GM18519 (cell line): ENCODE results near the gene SPRED3.
"Not testable (repeated sequence)": the region's sequence is repeated elsewhere in the genome, so short reads cannot be mapped to it uniquely, and the experiment has no call there.

Experiments used
- ATAC-seq: cut with Tn5 transposase; IDR thresholded peaks from one replicate; pipeline ENCODE4 v1.9.1; 2021; ENCODE audit warnings: mild to moderate bottlenecking, moderate library complexity; ENCODE audit not compliant: unreplicated experiment, low FRiP score

SPRED3 gene, protein sequence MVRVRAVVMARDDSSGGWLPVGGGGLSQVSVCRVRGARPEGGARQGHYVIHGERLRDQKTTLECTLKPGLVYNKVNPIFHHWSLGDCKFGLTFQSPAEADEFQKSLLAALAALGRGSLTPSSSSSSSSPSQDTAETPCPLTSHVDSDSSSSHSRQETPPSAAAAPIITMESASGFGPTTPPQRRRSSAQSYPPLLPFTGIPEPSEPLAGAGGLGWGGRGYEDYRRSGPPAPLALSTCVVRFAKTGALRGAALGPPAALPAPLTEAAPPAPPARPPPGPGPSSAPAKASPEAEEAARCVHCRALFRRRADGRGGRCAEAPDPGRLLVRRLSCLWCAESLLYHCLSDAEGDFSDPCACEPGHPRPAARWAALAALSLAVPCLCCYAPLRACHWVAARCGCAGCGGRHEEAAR

DNA sequence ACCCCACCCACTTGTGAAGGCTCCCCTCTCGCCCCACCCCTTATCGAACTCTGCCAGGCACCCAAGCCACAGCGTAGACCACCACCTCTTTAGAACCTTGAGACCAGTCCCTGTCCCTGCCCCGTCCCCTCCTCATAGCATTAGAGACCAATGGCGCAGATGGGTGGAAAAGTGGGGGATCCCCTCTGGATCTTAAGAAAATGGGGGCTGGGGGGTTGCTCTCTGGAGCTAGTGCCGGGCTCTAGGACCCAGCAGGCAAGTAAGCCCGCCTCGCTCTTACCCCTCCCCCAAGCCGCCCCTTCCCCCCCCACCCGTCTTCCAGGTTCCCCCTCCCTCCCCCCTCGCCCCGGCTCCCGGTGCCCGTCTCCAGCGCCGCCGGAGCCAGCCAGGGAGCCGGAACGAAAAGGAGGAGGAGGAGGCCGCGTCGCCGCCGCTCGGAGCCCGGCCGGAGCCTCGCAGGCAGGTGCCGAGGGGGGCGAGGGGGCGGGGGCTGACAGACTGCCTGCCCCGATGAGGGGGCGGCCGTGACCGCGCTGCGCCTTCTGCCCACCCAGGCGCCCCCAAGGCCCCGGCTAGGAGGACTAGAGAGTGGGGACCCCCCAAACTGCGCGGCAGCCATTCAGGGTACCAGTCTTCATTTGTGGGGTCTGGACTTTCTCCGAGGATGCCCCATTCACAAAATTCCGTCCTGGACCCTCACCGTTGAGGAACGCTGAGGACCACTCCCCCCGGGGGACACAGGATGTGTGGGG lies at the start of gene SPRED3:
Gene SPRED3, plus strand, starts transcription at position 349 of the 752 bp plus-strand sequence. CDS start 1,606 bp downstream, outside the sequence.
- ATAC-seq: no peak

DNA sequence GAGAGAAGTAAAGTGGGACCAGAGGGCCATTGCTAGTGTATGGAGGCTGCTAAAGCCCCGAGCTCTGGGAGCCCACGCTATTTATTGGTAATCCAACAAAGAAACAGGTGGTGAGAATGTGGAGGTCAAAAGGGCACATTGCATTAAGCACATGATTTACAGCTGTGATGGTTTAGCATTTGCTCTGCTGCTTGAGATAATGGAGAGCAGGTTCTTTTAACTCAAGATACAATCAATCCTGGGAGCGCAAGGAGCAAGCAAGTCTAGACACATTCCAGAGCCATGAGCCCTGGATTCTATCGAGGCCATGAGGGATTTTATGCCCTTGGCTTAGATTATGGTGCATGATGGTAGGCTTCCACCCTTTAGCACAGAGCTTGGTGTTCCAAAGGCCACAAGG lies 49.5 kb upstream of the SPRED3 start:
- not testable (repeated sequence) for ATAC-seq

DNA sequence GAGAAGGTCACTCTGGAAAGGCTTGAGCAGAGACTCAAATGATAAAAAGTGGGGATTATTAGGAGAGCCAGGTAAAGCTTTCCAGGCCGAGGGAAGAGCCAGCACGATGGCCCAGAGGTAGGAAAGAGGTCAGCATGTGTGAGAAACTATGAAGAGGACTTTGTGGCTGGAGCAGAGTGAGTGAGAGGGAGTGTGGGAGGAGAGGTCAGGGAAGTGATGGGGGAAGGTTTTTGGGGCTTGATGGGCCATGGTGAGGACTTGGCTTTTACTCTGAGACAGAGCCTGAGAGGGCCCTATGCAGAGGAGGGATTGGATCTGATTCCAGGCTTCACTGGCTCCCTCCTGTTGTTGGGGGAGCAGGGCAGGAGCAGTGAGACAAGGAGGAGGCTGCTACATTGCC lies 47.6 kb upstream of the SPRED3 start:
- no peak for ATAC-seq

DNA sequence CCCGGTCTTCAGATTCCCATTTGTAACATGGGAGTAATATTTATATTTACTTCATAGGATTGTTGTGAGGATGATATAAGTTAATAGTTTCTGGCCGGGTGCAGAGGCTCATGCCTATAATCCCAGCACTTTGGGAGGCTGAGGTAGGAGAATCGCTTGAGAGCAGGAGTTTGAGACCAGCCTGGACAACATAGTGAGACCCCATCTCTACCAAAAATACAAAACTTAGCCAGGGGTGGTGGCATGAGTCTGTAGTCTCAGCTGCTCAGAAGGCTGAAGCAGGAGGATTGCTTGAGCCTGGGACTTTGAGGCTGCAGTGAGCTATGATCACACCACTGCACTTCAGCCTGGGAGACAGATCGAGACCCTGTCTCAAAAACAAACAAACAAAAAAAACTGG lies 41.7 kb upstream of the SPRED3 start:
- ATAC-seq: no peak

DNA sequence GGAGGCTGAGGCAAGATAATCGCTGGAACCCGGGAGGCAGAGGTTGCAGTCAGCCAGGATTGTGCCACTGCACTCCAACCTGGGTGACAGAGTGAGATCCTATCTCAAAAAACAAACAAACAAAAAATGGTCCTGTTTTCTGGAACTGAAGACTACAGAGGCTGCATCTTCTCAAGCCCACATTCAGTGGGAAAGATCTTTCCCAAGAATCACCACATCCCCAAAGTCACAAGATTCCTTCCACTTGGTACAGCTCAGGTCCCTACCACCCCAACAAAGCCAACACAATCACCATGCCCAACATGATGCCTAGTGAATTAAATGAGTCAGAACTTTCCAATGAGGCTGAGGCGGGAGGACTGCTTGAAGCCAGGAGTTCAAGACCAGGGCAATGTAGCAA lies 37.6 kb upstream of the SPRED3 start:
- no peak for ATAC-seq

DNA sequence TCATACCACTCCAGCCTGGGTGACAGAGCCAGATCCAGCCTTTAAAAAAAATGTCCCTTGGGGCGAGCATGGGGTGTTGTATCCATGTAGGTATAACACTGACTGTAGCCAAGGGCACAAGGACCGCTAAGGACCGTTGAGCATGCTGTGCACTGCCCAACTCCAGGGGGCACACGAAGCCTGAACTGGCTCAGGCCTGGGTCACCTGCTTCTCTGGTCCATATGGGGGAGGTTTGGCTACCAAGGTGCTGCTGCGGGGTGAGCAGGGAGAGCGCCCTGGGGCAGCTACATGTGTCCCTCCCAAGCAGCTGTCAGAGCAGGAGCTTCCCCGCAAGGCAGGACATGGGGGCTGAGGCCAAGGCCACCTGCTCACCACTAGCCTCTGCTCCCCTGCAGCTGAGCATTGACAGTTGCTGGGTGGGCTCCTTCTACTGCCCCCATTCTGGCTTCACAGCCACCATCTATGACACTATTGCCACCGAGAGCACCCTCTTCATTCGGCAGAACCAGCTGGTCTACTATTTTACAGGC lies 36.6 kb upstream of the SPRED3 start:
- no peak for ATAC-seq

DNA sequence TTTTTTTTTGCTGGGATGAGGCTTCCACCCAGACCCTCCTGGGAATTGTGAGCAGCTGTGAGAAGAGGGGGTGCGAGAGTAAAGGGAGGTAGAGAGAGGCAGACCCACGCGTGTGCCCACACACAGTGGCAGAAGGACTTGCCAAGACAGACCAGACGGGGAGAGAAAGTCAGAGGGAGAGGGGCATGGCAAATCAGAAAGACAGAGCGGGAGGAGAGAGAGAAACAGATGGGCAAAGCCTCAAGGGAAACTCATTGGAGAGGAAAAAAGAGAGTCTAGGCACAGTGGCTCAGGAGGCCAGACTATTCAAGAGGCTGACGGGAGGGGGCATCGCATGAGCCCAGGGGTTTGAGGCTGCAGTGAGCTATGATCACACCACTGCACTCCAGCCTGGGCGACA lies 35.9 kb upstream of the SPRED3 start:
- ATAC-seq: no peak

DNA sequence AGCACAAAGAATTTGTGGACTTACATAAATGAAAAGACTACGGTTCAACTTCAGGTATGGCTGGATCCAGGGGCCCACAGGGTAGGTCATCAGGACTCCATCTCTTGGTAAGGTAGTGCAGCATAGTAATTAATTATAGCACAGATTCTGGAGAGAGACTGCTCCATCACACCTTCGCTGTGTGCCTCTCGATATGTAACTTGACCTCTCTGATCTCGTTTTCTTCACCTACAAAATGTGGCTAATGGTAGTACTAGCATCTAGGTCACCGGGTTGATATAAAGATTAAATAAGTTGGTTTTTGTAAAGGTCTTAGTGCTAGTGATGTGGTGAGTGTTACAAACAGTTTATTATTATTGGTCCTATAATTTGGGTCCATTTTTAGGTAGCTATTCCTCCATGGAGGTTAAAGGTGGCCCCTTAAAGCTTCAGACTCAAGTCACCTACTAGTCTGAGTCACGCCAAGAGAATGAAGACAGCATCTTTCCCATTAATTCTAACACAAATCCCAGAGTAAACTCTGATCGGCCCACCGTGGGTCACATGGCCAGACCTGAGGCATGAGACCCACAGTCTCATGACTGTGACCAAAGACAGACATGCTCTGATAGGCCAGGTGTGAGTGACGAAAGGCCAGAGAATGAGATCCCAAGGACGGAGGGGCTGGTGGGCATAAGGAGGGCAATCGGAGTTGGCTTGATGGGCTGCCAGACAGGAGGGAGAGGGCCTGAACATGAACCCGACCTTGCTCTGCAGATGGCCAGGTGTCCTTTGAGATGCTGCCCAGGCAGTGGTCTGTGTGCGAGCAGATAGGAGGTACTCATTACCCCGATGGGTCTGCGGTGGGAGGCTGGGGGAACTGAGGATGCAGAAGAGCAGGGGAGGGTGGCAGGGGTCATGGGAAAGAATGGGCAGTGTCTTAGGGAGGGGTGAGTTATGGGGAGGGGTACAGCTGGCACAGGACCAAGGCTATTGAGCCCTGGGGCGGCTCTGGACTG lies 32.5 kb upstream of the SPRED3 start:
- no peak for ATAC-seq

DNA sequence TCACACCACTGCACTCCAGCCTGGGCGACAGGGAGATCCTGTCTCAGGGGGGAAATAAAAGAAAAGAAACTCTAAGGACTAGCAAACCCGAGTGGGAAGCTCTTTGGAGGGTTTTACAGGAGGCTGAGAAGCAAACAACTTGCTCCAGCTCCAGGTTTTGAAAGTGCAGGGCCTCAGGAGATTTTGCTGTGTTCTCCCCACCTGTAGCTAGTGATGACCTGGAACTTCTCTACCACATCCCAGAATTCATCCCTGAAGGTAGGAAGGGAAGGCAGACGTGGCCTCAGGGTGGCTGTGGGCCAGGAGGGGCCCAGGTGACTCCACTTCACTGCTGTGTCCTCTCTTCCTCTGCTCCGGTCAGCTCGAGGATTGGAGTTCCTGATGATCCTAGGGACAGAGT lies 30.4 kb upstream of the SPRED3 start:
- no peak for ATAC-seq

DNA sequence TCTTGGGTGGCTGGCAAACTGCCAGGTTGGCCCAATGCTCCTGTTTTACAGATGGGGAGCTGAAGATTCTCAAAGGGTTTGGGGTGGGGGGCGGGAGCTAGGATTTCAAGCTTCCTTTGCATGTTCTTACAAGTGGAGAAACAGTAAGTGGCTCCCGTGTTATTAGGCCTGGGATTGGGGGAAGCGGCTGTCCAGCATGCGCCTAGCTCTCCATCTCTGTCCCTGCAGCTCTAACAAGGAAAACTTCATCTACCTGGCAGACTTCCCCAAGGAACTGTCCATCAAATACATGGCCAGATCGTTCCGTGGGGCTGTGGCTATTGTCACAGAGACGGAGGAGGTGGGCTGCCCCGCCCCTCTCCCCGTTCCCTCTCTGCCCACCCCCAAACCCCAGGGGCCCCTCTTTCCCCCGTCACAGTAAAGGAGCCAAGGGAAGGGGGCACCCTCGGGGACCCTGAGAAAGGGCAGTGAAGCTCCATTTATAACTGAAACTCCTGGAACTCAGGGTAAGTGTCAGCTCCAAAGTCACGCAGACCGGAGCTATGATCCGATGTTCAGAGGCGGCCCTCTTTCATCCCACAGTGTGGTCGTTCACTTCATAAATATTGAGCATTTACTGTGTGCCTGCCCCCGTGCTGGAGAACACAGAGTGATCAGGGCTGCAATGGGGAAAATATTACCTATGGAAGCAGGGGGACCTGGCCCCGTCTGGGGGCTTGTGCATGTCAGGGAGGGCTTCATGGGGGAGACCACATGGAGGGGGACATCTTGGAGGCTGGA lies 29.1 kb upstream of the SPRED3 start:
- ATAC-seq: no peak

DNA sequence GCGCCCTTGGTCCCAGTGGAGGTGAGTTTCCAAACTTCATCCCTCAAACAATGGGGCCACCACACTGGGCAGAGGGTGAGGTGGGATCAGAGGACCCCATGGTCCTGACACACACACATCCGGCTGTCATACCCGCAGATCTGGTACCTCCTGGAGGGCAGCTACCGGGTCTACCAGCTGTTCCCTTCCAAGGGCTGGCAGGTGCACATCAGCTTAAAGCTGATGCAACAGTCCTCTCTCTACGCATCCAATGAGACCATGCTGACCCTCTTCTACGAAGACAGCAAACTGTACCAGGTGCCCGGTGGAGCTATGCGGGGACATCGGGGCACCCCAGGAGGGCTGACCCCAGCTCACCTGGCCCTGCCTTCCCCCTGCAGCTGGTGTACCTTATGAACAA lies 28.1 kb upstream of the SPRED3 start:
- no peak for ATAC-seq

DNA sequence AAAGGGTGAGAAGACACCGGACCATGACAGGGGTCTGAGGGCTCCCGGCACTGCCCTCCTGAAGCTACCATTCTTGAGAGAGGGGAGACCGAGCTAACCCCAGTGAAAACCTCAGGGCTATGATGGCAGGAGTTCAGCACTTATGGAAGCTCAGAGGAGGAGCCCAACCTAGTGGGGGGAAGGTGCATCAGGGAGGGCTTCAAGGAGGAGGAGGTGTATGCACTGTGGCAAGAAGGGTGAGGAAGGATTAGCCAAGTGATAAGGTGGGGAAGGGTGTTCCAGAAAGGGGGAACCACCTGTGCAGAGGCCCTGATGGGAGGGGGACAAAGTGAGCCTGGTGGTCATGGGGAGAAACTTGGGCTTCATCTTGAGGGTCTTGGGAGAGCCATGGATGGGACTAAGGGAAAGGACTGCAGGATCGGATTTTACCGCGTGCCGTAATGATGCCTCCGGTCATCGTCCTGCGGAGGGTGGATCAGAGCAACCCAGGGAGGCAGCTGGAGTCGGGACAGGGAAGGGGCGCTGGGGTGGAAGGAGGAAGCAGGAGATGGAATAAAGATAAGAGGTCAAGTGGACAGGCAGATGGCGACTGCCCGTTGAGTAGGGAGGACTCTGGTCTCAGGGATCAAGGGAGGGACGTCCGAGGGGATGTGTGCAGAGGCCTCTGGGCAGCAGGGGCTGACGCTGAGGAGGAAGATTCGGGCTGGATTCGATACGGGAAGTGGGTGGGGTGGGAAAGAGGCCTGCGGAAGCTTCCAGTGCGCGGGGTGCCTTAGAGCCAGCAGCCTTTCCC lies 27.5 kb upstream of the SPRED3 start:
- ATAC-seq: no peak

DNA sequence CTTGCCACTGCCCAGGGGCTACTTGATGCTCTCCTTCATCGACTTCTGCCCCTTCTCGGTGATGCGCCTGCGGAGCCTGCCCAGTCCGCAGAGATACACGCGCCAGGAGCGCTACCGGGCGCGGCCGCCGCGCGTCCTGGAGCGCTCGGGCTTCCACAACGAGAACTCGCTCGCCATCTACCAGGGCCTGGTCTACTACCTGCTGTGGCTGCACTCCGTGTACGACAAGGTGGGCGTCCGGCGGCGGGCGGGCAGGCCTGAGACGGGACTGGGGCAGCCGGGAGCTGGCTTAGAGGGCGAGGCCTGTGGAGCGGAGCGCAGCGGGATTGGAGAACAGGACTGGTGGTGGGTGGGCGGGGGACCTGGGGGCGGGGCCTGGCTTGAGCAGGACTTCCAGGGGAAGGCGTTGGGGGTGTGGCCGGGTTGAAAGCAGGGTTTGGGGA lies 26.8 kb upstream of the SPRED3 start:
- no peak for ATAC-seq

DNA sequence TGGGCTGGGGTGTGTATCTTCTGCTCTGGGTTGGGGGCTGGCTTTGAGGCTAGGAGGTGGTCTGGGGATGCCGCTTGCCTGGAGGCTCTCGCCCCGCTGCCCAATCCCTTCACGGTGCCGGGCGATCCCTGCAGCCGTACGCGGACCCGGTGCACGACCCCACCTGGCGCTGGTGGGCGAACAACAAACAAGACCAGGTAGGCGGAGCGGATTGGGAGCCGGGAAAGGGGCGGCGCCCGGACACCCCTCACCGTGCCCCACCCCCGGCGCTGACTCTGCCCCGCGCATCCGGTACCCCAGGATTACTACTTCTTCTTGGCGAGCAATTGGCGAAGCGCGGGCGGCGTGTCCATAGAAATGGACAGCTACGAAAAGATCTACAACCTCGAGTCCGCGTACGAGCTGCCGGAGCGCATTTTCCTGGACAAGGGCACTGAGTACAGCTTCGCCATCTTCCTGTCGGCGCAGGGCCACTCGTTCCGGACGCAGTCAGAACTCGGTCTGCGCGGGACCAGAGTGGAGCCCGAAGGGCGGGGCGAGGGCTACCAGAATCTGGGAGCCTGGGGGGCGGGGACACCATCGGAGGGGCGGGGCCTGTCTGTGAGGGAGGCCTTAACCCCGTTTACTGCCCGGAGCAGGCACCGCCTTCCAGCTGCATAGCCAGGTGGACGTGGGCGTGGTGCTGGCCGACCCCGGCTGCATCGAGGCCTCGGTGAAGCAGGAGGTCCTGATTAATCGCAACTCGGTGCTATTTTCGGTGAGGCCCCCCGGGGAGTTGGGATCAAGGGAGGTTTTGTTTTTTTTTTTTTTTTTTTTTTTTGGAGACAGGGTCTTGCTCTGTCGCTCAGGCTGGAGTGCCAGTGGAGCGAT lies 26.2 kb upstream of the SPRED3 start:
- no peak for ATAC-seq

DNA sequence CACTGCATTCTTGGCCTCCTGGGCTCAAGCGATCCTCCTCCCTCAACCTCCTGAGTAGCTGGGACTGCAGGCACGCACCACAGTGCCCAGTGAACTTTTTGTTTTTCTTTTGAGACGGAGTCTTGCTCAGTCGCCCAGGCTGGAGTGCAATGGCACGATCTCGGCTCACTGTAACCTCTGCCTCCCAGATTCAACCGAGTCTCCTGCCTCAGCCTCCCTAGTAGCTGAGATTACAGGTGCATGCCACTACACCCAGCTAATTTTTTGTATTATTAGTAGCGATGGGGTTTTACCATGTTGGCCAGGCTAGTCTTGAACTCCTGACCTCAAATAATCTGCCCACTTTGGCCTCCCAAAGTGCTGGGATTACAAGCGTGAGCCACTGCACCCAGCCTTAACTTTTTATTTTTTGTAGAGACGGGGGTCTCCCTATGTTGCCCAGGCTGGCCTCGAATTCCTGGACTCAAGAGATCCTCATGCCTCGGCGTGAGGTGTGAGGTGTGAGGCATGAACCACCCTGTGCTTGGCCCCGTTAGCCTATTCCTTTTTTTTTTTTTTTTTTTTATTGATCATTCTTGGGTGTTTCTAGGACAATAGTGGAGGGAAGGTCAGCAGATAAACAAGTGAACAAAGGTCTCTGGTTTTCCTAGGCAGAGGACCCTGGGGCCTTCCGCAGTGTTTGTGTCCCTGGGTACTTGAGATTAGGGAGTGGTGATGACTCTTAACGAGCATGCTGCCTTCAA lies 25.4 kb upstream of the SPRED3 start:
- ATAC-seq: not testable (repeated sequence)

DNA sequence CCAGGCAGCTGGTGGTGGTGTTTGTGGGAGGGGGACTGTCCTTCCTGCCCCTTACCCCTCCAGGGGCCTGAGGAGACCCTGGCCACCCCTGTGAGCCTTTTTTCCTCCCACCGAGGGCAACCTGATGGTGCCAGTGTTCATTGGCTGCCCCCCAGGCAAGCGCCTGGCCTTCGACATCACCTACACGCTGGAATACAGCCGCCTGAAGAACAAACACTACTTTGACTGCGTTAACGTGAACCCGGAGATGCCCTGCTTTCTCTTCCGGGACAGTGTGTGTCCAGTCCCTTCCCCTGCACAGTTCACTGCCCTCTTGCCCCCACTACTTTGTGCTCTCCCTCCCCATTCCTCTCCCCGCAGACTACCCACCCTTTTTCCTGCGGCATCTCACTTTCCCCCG lies 21.5 kb upstream of the SPRED3 start:
- ATAC-seq: no peak

DNA sequence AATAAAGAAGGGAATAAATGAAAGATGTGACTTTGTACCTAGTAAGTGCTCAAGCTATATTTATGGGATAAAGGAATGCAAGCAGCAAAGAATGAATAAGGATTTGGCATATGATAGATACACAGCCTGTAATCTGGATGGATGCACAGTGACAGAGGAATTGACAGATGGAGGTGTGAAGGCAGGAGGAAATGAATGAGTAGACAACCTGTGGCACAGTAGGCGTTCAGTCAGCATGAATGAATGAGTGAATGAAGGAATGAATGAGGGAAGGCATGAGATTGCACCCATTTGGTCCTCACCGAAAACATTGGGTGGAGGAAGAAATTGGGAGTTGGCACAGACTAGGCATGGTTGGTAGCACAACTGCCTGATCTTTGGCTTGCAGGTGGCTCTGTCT lies 18.9 kb upstream of the SPRED3 start:
- ATAC-seq: no peak
